Left cardiac atrium (tissue), 4 donors: ENCODE results near the gene MAP3K3. TPM values are rescaled to one million over a fixed set of nuclear protein-coding genes. Genes with fewer than 3 reads are reported as not detected.
A peak's percentile ranks its signal among the peaks of the same experiment; 100 is the strongest.
"Not testable (repeated sequence)": the region's sequence is repeated elsewhere in the genome, so short reads cannot be mapped to it uniquely, and the experiment has no call there.

Experiments used
- ATAC-seq, 2 donors: fragments of 200-7000 bp; cut with Tn5 transposase; one replicate each; pipeline ENCODE4 v1.9.1; 2020; ENCODE audit warnings: mild to moderate bottlenecking in 2 of 2, moderate library complexity in 2 of 2
- DNase-seq: peaks from one replicate; pipeline ENCODE4 v3.0.0-alpha.2; 2020
- intact Hi-C, 2 donors: fragments of 100-400 bp; cut with DNase I; formaldehyde crosslinking; loops; one replicate each; pipeline versions ENCODE4 v1.14.1 to v1.15.1; 2022 to 2023
- total RNA-seq, 2 donors: library from RNA; stranded (reverse); fragmentation: NEBNext Ultra II Directional; extraction: Animal tissue kit (Norgen Biotek cat#: 25700); gene quantifications; one replicate each; pipeline ENCODE4 v1.2.1, GENCODE V29; 2021
- donor health status: DM: no; HTN: yes; CAD: no.
- donor health status: DM: no; HTN: yes; CAD: no; lungs with severe emphysema.
- donor health status: DM: yes; HTN: yes; CAD: no.
- donor health status: Dilated cardiomyopathy.

The MAP3K3 gene
- total RNA-seq, 2 donors from 2014 or later: 38.2 to 45.3 TPM

GRCh38 chr17:63700528-63701455 lies 78.6 kb downstream of the MAP3K3 start:
- DNase-seq: peak; percentile 87
- intact Hi-C loops: no loop called here
- ATAC-seq: peak; percentile 53 to 62

GRCh38 chr17:63701456-63701820 lies 79.2 kb downstream of the MAP3K3 start:
- ATAC-seq (no peak), DNase-seq (no peak)
- intact Hi-C loops: no loop called here

GRCh38 chr17:63701868-63702720 lies 79.9 kb downstream of the MAP3K3 start:
- intact Hi-C loops: no loop called here
- ATAC-seq: peak in 1 of 2 donors; percentile 2
- DNase-seq: peak; percentile 54

GRCh38 chr17:63702721-63703015 lies 80.5 kb downstream of the MAP3K3 start:
- no peak for ATAC-seq
- DNase-seq: no peak
- intact Hi-C loops: no loop called here

GRCh38 chr17:63703029-63703428 lies 80.8 kb downstream of the MAP3K3 start:
- intact Hi-C loops: no loop called here
- no peak for ATAC-seq

GRCh38 chr17:63703556-63704258 lies 81.5 kb downstream of the MAP3K3 start:
- DNase-seq (no peak), ATAC-seq (no peak)
- intact Hi-C loops: no loop called here

More at GRCh38 chr17:63703029-63703428, 80.8 kb downstream of the MAP3K3 start:
- no peak for DNase-seq

GRCh38 chr17:63704259-63704576 lies 82.0 kb downstream of the MAP3K3 start:
- ATAC-seq: no peak
- intact Hi-C loops: no loop called here
- no peak for DNase-seq

GRCh38 chr17:63704836-63705235 lies 82.6 kb downstream of the MAP3K3 start:
- ATAC-seq (no peak), DNase-seq (no peak)
- intact Hi-C loops: no loop called here

GRCh38 chr17:63705657-63706056 lies 83.4 kb downstream of the MAP3K3 start:
- ATAC-seq: no peak
- intact Hi-C loops: no loop called here
- no peak for DNase-seq

GRCh38 chr17:63706336-63707082 lies 84.3 kb downstream of the MAP3K3 start:
- DNase-seq: no peak
- no peak for ATAC-seq
- intact Hi-C loops: no loop called here

- DNase-seq: no peak
- intact Hi-C loops: no loop called here
- ATAC-seq: no peak
Observed at GRCh38 chr17:63707151-63707550, 84.9 kb downstream of the MAP3K3 start.

GRCh38 chr17:63709110-63709509 lies 86.9 kb downstream of the MAP3K3 start:
- ATAC-seq (no peak), DNase-seq (no peak)
- intact Hi-C loops: no loop called here

GRCh38 chr17:63714550-63715277 lies 92.5 kb downstream of the MAP3K3 start:
- DNase-seq (peak; percentile 51), ATAC-seq (peak; percentile 87 to 93)
- intact Hi-C loops: no loop called here

GRCh38 chr17:63716426-63716825 lies 94.2 kb downstream of the MAP3K3 start:
- no peak for ATAC-seq
- intact Hi-C loops: no loop called here

GRCh38 chr17:63718988-63719387 lies 96.8 kb downstream of the MAP3K3 start:
- ATAC-seq (no peak), DNase-seq (no peak)
- intact Hi-C loops: no loop called here

More at GRCh38 chr17:63716426-63716825, 94.2 kb downstream of the MAP3K3 start:
- DNase-seq: no peak

GRCh38 chr17:63720194-63720593 lies 98.0 kb downstream of the MAP3K3 start:
- intact Hi-C loops: not testable (repeated sequence)

GRCh38 chr17:63722403-63722802 lies 100.2 kb downstream of the MAP3K3 start:
- DNase-seq (no peak), ATAC-seq (peak; percentile 34 to 51)
- intact Hi-C loops: no loop called here

More at GRCh38 chr17:63720194-63720593, 98.0 kb downstream of the MAP3K3 start:
- DNase-seq, ATAC-seq: not testable (repeated sequence)

- DNase-seq: no peak
- no peak for ATAC-seq
- intact Hi-C loops: no loop called here
Observed at GRCh38 chr17:63735691-63736090, 113.5 kb downstream of the MAP3K3 start.
